HepG2 (cell line): ENCODE results near the gene DNAH9. TPM values are rescaled to one million over a fixed set of nuclear protein-coding genes. Genes with fewer than 3 reads are reported as not detected.

Experiments
- ATAC-seq: fragments of 200-7000 bp; cut with Tn5 transposase; 3 replicates; pipeline ENCODE4 v1.9.1; 2020; ENCODE audit warnings: mild to moderate bottlenecking, moderate library complexity
- BruUV-seq: library from RNA; stranded (reverse); fragments of 400-500 nt; replicated peaks from 2 replicates; lab custom pipeline; 2021; lab: Mats Ljungman, UMichigan
- CTCF ChIA-PET: fragments of 300-600 bp; formaldehyde crosslinking; extraction: SDS; loops from one replicate; lab custom pipeline; 2021; ENCODE audit warnings: low total read pairs, inconsistent platforms, low intra/inter-chr PET ratio; lab: Yijun Ruan, JAX
- POLR2A ChIA-PET: fragments of 350-600 bp; sonication (Branson Sonifier 250); formaldehyde crosslinking; loops from one replicate; lab custom pipeline; 2020; ENCODE audit warnings: antibody characterized with exemption, inconsistent platforms; lab: Yijun Ruan, JAX
- DNase-seq: peaks from one replicate; pipeline ENCODE4 v3.0.0-alpha.2; 2015; ENCODE audit warnings: low spot score
- FAIRE-seq: peaks from 3 replicates; lab custom pipeline; 2011; peaks lifted over from hg19 to GRCh38; lab: Jason Lieb, UNC
- H2AFZ ChIP-seq: one replicate; pipeline ENCODE4 v1.6.1; 2011; ENCODE audit warnings: low read length, inconsistent platforms
- H3K27ac ChIP-seq: fragments of 300-600 bp; 3 replicates; pipeline ENCODE4 v1.8.0; 2011; ENCODE audit warnings: mixed run types, mild to moderate bottlenecking, mixed read lengths, low read length, inconsistent platforms; ENCODE audit not compliant: insufficient read depth; ENCODE audit errors: extremely low read length
- H3K27me3 ChIP-seq, 2 experiments: fragments of 200-600 bp in 1 of 2; 2 replicates in 1 of 2; 3 replicates in 1 of 2; pipeline versions ENCODE4 v1.6.0 to v1.8.0; 2011; ENCODE audit warnings: low read length in 2 of 2, mild to moderate bottlenecking in 2 of 2, moderate library complexity in 2 of 2, inconsistent platforms in 1 of 2; ENCODE audit not compliant: insufficient read depth in 2 of 2, control insufficient read depth in 1 of 2
- H3K36me3 ChIP-seq, 2 experiments: fragments of 200-600 bp in 1 of 2; replicated peaks in 1 of 2; 2 replicates in 1 of 2; 3 replicates in 1 of 2; pipeline versions ENCODE4 v1.5.1 to v1.8.0; 2011; ENCODE audit warnings: low read length in 2 of 2, inconsistent platforms in 1 of 2; ENCODE audit not compliant: insufficient read depth in 2 of 2, control insufficient read depth in 1 of 2
- H3K4me1 ChIP-seq: 2 replicates; pipeline ENCODE4 v1.5.1; 2012; ENCODE audit warnings: low read length, inconsistent platforms; ENCODE audit not compliant: insufficient read depth
- H3K4me2 ChIP-seq: 2 replicates; pipeline ENCODE4 v1.6.0; 2011; ENCODE audit warnings: low read depth, low read length, inconsistent platforms
- H3K4me3 ChIP-seq, 3 experiments: fragments of 200-600 bp in 1 of 3; sonication (generic), shearing (Covaris generic) in 1 of 3; replicated peaks in 1 of 3; 2 replicates each; pipeline ENCODE4 v1.5.1; 2011 to 2016; ENCODE audit warnings: low read length in 3 of 3, inconsistent platforms in 2 of 3, low read depth in 2 of 3, mild to moderate bottlenecking in 2 of 3, control low read depth in 1 of 3, mixed read lengths in 1 of 3; ENCODE audit not compliant: insufficient read depth in 1 of 3
- H3K79me2 ChIP-seq: one replicate; pipeline ENCODE4 v1.6.1; 2011; ENCODE audit warnings: low read length, inconsistent platforms; ENCODE audit not compliant: insufficient read depth
- H3K9ac ChIP-seq: 2 replicates; pipeline ENCODE4 v1.6.0; 2011; ENCODE audit warnings: mild to moderate bottlenecking, low read depth, low read length, inconsistent platforms; ENCODE audit not compliant: insufficient read depth
- H3K9me3 ChIP-seq: 2 replicates; pipeline ENCODE4 v1.5.1; 2012; ENCODE audit warnings: mild to moderate bottlenecking, low read length
- H4K20me1 ChIP-seq: 2 replicates; pipeline ENCODE4 v1.6.0; 2011; ENCODE audit warnings: inconsistent platforms, mild to moderate bottlenecking, low read length, moderate library complexity; ENCODE audit not compliant: insufficient read depth
- CEBPG ChIP-seq: IDR thresholded peaks from 2 replicates; pipeline ENCODE4 v1.6.1; 2016
- HOXA9 ChIP-seq: sonication (generic); formaldehyde crosslinking; IDR thresholded peaks from 2 replicates; pipeline ENCODE4 v1.8.1; 2022; ENCODE audit warnings: missing genetic modification reagents, mild to moderate bottlenecking, moderate library complexity, borderline replicate concordance
- KLF15 ChIP-seq: sonication (generic); formaldehyde crosslinking; IDR thresholded peaks from 2 replicates; pipeline ENCODE4 v1.8.1; 2023; ENCODE audit warnings: borderline replicate concordance, mild to moderate bottlenecking, inconsistent platforms, missing genetic modification reagents, mixed read lengths
- MXD4 ChIP-seq: IDR thresholded peaks from 2 replicates; pipeline ENCODE4 v1.6.1; 2016; ENCODE audit warnings: mild to moderate bottlenecking, missing biosample characterization, missing genetic modification reagents
- TSC22D2 ChIP-seq: sonication (generic); formaldehyde crosslinking; IDR thresholded peaks from 2 replicates; pipeline ENCODE4 v1.5.1; 2020; ENCODE audit warnings: missing genetic modification reagents, mild to moderate bottlenecking, borderline replicate concordance
- ZNF337 ChIP-seq: sonication (generic); formaldehyde crosslinking; IDR thresholded peaks from 2 replicates; pipeline ENCODE4 v1.5.1; 2020; ENCODE audit warnings: missing genetic modification reagents, low read depth, mild to moderate bottlenecking, borderline replicate concordance
- ZNF367 ChIP-seq: sonication (generic); formaldehyde crosslinking; IDR thresholded peaks from 2 replicates; pipeline ENCODE4 v1.4.0; 2020; ENCODE audit warnings: missing genetic modification reagents, borderline replicate concordance
- ZNF550 ChIP-seq: sonication (generic); formaldehyde crosslinking; IDR thresholded peaks from 2 replicates; pipeline ENCODE4 v1.4.0; 2020; ENCODE audit warnings: mild to moderate bottlenecking, missing genetic modification reagents, borderline replicate concordance
- ZNF674 ChIP-seq: sonication (generic); formaldehyde crosslinking; IDR thresholded peaks from 2 replicates; pipeline ENCODE4 v1.5.0; 2020; ENCODE audit warnings: low read depth, mild to moderate bottlenecking, missing genetic modification reagents
- ZNF878 ChIP-seq: sonication (generic); formaldehyde crosslinking; IDR thresholded peaks from 2 replicates; pipeline ENCODE4 v1.8.1; 2023; ENCODE audit warnings: mild to moderate bottlenecking, missing genetic modification reagents, moderate library complexity
- WGBS: methylation state at CpG from one replicate; pipeline ENCODE4 v1.1.6; 2017; ENCODE audit warnings: low lambda C conversion rate; 5-methylcytosine and 5-hydroxymethylcytosine counted together
- in situ Hi-C: cut with HindIII; loops from 2 replicates; pipeline ENCODE4 v1.10.0; 2017; ENCODE audit warnings: low pct_unique_long_range_greater_than_20kb; ENCODE audit not compliant: extremely low pct_ligation_motif_present
- intact Hi-C: fragments of 100-400 bp; cut with micrococcal nuclease; formaldehyde crosslinking; loops from one replicate; pipeline ENCODE4 v1.10.0; 2022; ENCODE audit not compliant: unreplicated experiment
- polyA plus RNA-seq, 8 experiments: library from polyadenylated mRNA; depleted of rRNA in 3 of 8; stranded (reverse) in 7 of 8; unstranded in 1 of 8; fragments of >200 nt; fragmentation: Illumina TruSeq in 4 of 8; extraction: Trizol in 4 of 8; gene quantifications; 2 replicates each; pipeline versions ENCODE4 v1.2.1 to v1.2.3, GENCODE V29; 2011 to 2016; ENCODE audit warnings: low read depth in 4 of 8, missing spikeins in 1 of 8, mixed read lengths in 1 of 8; ENCODE audit not compliant: insufficient read depth in 1 of 8
- total RNA-seq, 5 experiments: library from RNA; depleted of rRNA; stranded (reverse); fragments of >200 nt; fragmentation: Illumina TruSeq; extraction: Trizol; gene quantifications; 2 replicates each; pipeline ENCODE4 v1.2.3, GENCODE V29; 2016; ENCODE audit warnings: low read depth in 1 of 5
- TF ChIP-seq, protein P1 (sequence below): sonication (generic); formaldehyde crosslinking; IDR thresholded peaks from 2 replicates; pipeline ENCODE4 v1.5.0; 2020; ENCODE audit warnings: mild to moderate bottlenecking, missing genetic modification reagents
- TF ChIP-seq, protein P2 (sequence below): sonication (generic); formaldehyde crosslinking; IDR thresholded peaks from 2 replicates; pipeline ENCODE4 v1.4.0; 2020; ENCODE audit warnings: low read depth, mild to moderate bottlenecking, missing genetic modification reagents
- TF ChIP-seq, protein P3 (sequence below): IDR thresholded peaks from 2 replicates; pipeline ENCODE4 v1.6.1; 2016

Gene DNAH9
- total and polyA plus RNA-seq, 2 of the 13 experiments (the other 11 are each of a cell fraction or from before 2014, with no cell fraction given) = not detected

DNA sequence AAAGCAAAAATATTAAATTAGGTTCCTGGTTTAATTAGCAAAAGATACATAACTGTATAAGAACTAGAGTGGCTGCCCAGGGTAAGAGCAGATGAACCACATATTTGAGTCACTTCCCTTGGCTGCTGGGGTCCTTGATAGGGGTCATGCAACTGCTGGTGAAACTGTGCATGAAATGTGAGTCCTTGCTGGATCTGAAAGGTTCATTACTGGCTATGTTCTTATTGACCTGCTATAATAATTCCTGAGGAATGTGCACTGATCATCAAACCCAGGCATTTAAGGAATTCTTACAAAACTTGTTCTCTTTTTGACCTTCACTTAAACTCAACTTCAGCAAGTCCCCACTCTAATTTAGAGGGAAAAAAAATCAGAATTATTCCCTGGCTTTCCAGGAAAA, 215.6 kb downstream of the DNAH9 start (continued):
- TF ChIP-seq, protein P1, sequence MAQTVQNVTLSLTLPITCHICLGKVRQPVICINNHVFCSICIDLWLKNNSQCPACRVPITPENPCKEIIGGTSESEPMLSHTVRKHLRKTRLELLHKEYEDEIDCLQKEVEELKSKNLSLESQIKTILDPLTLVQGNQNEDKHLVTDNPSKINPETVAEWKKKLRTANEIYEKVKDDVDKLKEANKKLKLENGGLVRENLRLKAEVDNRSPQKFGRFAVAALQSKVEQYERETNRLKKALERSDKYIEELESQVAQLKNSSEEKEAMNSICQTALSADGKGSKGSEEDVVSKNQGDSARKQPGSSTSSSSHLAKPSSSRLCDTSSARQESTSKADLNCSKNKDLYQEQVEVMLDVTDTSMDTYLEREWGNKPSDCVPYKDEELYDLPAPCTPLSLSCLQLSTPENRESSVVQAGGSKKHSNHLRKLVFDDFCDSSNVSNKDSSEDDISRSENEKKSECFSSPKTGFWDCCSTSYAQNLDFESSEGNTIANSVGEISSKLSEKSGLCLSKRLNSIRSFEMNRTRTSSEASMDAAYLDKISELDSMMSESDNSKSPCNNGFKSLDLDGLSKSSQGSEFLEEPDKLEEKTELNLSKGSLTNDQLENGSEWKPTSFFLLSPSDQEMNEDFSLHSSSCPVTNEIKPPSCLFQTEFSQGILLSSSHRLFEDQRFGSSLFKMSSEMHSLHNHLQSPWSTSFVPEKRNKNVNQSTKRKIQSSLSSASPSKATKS (CRISPR knock-in tag) = no peak
- TF ChIP-seq TSC22D2 (no peak), HOXA9 (CRISPR knock-in tag) (no peak), ZNF674 (CRISPR knock-in tag) (no peak), CEBPG (CRISPR knock-in tag) (no peak), ZNF337 (CRISPR knock-in tag) (no peak), ZNF878 (CRISPR knock-in tag) (no peak), ZNF367 (CRISPR knock-in tag) (no peak), MXD4 (no peak)

DNA sequence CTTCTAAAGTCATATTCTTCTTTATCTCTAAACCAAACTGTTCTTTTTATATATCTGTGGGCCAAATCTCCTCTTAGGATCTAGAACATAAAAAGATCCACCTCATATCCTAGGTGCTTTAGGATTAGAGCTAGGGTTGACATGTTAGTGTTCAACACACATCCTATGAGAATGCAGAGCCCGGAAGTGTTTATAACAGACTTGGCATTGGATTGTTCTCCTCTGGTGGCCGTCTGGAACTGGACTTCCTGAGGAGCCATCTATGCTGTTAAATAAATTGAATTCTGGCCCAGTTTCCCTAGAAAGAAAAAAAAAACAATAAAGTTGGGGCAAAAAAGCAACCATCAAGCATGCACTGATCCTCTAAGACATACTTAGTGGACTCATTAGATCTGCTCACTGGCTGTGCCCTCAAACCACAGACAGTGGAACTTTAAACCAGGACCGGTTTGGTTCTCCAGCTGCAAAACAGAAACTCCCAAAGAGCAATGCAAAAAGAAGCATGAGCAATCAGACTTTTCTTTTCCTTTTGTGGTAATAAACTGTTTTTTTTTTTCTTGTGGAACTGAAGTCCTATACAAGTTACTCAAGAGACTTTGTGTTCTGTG, 216.5 kb downstream of the DNAH9 start:
- Histone ChIP-seq H3K9me3 (no peaks in the 10 kb centered on the region), H3K36me3 (no peaks in the 10 kb centered on the region), H3K27me3 (no peaks in the 10 kb centered on the region; a peak in 1 of 5 replicates), H3K4me3 (no peak overlapping the region), H3K4me2 (no peak overlapping the region), H3K4me1 (no peaks in the 10 kb centered on the region), H3K27ac (no peak overlapping the region), H3K9ac (no peak overlapping the region), H3K79me2 (no peaks in the 10 kb centered on the region), H2AFZ (no peak overlapping the region), H4K20me1 (no peaks in the 10 kb centered on the region)
- FAIRE-seq (no peak), ATAC-seq (no peak), DNase-seq (no peak)
- ChIA-PET CTCF (no interaction called here), POLR2A (no interaction called here)
- no TSS peak for BruUV-seq
- WGBS = 0% methylated on average over 3 of the region's 3 CpGs
- in situ Hi-C loops (no loop called here), intact Hi-C loops (no loop called here)
- TF ChIP-seq ZNF550 (CRISPR knock-in tag) = no peak
- no peak for TF ChIP-seq KLF15 (CRISPR knock-in tag)
- TF ChIP-seq, protein P2, sequence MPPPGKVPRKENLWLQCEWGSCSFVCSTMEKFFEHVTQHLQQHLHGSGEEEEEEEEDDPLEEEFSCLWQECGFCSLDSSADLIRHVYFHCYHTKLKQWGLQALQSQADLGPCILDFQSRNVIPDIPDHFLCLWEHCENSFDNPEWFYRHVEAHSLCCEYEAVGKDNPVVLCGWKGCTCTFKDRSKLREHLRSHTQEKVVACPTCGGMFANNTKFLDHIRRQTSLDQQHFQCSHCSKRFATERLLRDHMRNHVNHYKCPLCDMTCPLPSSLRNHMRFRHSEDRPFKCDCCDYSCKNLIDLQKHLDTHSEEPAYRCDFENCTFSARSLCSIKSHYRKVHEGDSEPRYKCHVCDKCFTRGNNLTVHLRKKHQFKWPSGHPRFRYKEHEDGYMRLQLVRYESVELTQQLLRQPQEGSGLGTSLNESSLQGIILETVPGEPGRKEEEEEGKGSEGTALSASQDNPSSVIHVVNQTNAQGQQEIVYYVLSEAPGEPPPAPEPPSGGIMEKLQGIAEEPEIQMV (CRISPR knock-in tag) = no peak
- TF ChIP-seq, protein P3, sequence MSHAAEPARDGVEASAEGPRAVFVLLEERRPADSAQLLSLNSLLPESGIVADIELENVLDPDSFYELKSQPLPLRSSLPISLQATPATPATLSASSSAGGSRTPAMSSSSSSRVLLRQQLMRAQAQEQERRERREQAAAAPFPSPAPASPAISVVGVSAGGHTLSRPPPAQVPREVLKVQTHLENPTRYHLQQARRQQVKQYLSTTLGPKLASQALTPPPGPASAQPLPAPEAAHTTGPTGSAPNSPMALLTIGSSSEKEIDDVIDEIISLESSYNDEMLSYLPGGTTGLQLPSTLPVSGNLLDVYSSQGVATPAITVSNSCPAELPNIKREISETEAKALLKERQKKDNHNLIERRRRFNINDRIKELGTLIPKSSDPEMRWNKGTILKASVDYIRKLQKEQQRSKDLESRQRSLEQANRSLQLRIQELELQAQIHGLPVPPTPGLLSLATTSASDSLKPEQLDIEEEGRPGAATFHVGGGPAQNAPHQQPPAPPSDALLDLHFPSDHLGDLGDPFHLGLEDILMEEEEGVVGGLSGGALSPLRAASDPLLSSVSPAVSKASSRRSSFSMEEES (CRISPR knock-in tag) = no peak
